GM19025 (cell line): ENCODE measurements around the gene IMPDH1.

Source experiments
- ATAC-seq: cut with Tn5 transposase; IDR thresholded peaks from one replicate; pipeline ENCODE4 v1.9.1; 2021; ENCODE audit warnings: mild to moderate bottlenecking, low read depth, moderate library complexity; ENCODE audit not compliant: unreplicated experiment

IMPDH1 gene

DNA sequence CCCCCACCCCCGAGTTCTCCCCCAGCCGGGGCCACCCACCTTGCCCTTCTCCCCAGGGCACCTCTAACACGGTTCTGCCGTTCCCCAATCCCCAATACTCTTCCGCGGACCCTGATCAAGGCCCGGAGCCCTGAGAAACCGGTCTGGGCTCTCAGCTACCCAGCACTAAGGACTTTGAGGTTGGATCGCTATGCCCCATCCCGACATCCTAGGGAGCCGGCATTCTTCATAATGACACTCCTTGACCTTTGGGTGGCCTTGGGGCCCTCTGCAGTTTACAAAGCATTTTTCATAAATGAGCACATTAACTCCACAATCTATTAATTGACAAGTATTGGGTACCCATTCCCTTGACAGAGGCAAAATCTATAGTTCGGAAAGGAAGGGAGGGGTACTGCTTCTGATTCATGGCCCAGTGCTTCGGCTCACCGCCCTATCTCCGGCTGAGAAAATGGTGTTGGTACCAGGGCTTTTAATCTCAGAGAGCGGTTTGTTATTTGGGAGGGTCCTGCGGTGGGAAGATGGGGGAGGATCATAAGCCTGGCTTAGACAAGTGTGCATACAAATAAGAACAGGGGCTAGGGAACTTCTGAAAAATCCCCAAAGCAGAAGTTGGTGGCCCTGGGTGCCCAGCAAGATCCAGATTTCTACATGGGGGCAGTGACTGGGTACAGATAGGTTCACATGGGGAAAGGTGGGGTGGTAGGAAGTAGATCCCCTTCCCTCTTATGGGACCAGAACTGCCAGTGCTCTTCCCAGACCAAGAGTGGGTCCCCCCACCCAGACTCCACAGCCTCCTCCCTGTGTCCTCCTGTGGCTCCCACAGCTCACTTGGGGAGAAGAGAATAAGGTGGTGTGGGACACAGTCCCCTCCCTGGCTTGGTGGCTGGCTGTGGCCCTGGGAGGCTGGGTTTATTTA is 3.2 kb downstream of the IMPDH1 start:
- ATAC-seq, result no peak

DNA sequence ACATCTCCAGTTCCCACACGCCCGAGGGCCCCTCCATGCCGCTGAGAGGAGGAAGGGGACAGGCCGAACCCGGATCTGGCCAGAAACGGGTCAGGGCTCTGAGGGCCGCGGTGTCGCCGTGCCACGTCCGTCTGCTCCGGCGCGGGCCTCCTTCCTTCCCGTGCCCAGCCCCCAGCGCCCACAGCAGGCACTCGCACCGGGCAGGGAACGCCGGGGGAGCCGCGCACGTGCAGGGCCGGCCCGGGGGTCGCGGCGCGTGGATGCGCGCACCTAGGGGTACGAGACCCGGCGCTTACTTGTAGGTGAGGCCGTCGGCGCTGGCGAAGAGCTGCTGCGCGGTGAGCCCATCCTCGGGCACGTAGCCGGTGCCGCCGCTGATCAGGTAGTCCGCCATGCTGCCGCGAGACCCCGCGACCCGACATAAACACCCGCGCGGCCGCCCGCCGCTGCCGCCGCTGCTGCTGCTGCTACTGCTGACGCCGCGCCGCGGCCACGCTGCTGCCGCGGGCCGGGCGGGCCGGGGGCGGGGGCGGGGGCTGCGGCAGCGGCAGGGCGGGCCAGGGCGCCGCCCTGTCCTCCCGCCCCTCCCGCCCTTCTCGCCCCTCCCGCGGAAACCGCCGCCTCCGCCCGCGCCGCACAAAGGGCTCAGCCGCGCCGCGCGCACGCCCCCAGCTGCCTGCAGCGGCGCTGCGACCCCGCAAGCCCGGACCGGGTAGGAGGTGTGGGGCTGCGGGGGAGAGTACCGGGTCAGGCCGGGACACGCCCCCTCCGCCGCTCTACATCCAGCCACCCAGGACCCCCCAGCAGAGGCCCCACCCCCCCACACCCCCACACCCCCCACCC is 4.1 kb downstream of the IMPDH1 start:
- no peak for ATAC-seq

DNA sequence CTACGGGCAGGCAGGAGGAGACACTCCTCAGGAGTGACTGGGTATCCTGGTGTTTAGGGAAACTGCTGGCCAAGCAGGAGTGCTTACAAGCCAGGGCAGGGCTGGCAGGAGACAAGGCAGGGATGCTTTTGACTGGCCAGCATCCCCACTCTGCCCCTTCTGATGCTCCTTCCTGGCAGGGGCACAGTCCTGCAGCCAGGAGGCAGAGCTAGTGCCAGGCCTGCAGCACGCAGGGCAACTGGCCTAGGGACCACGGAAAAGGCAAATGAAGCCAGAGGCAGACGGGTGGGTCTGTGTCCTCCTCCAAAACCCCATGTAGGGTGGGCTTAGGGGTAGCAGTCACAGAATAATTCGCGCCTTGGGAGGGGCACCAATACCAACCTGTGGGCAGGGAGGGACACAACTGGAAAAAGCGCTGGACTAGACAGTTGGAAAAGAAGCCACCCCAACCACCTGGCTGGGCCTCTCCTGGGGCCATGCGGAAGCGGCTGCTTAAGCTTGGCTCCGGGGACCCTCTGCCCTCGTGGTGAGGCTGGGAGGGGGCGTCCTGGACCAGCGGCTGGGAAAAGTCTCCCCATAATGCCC is 4.8 kb downstream of the IMPDH1 start:
- ATAC-seq, result no peak

DNA sequence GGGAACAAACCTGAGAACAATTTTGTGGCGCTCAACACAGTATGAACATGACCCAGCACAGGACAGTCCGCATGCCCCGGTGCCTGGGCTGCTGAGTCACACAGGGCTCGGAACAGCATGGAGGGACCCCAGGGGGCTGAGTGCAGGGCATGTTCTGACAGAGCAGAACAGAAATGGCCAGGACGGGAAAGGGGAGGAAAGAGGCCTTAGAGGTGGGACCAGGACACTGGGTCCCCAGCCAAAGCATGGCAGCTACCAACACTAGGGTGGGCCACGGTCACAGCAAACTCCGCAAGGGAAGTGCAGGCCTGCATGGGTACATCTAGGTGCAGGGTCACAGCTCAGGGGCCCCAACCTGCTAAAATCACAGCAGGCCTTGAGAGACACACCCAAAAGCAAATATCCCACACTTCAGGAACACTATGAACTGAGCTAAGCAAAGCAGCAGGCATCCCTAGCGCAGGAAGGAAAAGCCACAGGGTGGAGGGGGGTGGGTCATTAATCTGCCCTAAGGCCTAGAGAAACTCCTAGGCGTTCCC is 5.6 kb downstream of the IMPDH1 start:
- no peak for ATAC-seq

DNA sequence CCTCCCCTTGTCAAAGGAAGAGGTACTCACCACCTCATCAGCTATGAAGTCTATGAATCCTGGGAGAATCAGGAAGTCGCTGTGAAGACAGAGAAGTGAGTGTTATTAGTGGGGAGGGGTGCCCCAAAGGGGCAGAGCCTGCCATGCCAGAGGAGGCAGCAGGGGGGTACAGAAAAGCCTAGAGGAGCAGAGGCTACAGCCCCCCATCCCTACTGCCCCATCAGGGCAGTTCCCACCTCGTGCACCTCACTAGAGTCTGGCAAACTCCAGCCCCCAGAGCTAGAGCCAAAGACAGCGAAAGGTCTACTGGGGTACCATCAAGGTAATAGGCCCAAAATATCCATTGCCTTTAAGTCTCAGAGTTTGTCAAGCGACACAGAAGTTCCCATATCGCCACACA is 6.1 kb downstream of the IMPDH1 start:
- no peak for ATAC-seq

DNA sequence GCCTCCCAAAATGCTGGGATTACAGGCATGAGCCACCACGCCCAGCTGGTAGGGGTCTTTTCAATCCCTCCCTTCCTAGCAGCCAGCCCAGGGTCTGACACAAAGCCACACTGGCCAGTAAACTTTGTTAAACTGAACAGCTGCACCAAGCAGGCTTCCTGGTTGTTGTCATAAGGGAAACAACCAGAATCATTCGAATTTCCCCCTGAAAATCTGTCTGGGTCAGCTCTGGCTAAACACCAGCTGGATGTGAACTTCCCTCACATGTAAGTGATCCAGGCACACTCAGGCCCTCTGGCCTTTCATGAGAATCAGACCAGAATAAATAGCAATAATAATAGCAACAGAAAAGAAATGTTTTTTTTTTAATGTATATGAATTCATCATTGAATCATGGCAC is 7.4 kb downstream of the IMPDH1 start:
- ATAC-seq, result no peak

DNA sequence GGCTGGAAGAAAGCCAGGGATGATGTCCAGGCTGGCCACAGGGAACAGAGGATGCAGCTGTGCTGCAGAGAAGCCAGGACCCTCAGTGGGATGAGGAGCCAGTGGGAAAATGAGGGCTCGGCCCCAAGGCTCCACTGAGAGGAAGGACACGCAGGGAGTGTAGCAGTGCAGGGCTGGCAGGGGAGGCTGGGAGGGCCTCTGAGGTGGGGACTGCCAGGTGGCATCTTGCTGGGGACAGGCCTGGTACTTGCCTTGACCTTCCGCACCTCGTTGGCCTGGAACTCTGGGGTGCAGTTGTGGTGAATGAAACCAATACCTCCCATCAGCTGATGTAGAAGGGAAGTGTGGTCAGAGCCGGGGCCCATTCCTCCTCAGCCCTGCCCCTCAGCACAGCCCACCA is 9.2 kb downstream of the IMPDH1 start:
- no peak for ATAC-seq

DNA sequence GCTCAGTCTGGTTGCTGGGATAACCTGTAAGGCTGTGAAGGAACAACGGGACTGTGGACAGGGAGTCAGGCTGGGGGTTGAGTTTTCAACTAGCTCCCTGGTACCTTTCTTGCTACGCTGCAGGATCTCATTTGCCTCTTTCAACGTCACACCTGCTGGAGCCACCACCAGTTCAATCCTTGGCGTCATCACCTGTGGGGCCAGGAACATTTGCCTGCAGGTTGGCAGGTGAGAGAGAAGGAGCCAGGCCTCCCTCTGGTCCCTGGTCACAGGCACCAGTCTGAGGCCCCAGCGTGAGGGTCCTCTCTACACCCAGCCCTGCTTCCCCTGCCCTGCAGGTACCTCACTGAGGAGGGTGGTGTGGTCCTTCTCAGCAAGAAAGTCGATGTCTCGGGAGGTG is 9.8 kb downstream of the IMPDH1 start:
- no peak for ATAC-seq

DNA sequence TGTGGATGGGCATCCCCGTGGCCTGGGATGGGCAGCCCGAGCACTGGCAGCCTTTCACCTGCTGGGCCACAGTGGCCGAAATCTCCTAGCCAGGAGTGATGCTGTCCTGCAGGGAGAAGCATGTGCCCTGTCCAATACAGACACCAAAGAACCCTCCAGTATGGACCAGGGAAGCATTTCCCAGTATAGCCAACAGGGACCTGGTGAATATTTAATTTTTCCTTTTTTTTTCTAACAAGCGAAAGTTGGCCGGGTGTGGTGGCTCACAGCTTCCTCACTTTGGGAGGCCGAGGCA is 11.0 kb downstream of the IMPDH1 start:
- no peak for ATAC-seq

DNA sequence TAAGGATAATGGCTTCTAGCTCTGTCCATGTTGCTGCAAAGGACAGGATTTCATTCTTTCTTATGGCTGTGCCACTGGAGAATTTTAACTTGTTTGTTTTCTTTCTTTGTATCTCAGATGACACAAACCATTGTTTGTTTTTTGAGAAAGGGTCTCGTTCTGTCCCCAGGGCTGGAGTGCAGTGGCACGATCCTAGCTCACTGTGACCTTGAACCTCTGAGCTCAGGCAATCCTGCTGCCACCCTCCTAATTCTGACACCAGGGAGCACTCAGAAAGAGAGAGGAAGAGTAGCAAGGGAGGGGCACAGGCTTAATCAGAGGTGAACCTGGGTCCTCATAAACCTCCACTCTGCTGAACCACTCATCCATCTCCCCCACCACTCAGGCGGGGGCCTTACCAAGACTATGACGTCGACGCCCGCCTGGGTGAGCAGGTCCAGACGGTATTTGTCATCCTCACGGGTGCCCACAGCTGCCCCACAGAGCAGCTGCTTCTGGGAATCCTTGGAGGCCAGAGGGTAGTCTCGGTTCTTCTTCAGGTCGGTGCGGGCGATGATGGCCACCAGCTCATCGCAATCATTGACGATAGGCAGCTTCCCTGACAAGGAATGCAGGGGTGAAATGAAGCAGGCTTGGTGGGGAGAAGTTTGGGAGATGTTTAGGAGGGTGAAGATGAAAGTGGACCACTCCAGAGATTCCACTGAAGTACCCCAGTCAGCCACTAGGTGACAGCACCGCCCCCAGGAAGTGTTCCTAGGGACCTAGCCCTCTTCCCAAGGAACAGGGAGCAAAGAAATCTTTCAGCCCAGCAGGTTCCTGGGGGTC is 11.6 kb downstream of the IMPDH1 start:
- ATAC-seq, result no peak

DNA sequence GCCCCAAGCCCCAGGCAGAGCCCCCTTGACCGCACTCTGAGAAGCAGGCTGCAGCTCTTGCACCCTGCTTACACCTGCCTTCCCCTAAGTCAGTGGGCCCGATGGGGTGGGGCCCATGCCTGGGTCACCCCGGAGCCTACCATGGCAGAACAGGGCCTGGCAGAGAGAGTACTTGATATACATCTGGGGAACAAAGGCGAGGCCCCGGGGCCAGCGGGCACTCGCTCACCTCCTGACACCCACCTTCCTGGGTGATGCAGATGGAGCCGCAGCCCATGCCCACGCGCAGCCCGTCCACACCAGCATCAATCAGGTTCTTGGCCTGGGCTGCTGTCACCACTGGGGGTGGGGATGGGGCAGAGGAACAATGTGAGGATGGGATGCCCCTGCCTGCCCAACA is 13.4 kb downstream of the IMPDH1 start:
- no peak for ATAC-seq

DNA sequence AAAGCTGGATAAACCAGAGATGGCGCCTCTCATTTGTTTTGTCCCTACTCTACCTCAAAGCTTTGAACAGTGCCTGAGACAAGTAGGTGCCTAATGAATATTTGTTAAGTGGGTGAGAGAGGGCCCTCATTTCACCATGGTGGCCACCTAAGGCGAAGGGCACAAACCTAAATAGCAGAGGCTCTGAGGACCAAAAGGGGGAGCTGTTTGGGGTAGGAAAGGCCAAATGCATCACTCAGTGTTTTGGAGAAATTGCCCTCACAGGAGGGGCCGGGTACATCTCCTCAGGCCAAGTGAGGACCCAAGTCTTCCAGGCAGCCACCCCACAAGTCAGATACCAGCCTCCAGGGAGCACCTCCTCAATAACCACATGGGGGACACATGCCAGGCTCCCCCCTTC is 14.0 kb downstream of the IMPDH1 start:
- no peak for ATAC-seq

DNA sequence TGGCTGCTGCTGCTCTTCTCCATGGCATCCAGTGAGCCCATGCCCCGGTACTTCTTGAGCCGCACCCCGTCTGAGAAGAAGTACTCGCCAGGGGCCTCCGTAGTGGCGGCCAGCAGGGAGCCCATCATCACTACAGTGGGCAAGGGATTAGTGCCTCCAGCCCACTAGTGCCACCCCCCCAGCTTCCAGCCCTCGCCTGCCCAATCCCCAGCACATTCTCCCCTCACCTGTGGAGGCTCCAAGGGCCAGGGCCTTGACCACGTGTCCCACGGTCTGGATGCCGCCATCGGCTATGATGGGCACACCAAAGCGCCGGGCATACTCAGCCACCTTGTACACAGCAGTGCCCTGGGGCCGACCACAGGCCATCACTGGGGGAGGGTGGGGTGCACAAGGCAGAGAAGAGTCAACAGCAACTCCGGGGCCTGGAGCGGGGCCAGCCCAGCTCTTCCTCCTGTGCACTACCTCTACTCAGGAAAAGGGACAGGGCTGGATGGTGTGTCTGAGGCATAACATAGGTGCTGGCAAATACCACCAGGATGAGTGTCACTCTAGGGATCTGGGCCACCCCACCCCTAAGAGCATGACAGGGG is 14.8 kb downstream of the IMPDH1 start:
- ATAC-seq, result no peak

DNA sequence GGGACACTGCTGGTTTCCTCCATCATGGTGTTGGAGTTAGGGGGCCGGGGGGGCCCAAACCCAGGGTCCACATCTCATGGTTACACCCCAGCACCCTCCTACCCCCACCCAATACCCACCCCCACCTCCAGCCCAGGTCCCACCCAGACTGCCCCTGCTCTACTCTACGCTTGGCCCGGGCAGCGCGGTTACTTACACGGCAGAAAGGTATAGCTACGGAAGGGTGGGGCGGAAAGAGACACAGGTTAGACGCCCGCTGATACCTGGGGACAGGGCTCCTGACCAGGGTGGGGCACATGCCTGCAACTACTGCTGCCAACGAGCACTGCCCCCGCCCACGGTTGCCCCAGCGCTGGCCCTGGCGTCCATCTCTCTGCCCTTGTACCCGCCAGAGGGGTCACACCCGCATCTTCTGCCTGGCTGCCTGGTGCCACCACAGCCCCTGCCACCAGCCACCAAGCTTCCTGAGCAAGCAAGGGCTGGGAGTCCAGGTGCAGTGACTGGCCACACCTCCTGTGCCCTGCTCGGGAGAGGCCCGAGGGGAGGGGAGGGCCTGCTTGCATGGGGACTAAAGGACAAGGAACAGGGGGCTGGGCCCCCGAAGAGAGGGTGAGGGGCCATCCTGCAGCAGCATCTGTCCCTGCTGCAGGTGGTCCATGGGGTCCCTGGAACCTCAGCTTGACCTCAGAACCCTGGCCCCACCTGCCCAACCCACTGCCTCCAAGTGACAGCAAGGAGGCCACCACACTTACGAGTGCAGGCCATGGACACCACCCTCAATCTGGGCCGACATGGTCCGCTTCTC is 16.1 kb downstream of the IMPDH1 start:
- ATAC-seq, result no peak

DNA sequence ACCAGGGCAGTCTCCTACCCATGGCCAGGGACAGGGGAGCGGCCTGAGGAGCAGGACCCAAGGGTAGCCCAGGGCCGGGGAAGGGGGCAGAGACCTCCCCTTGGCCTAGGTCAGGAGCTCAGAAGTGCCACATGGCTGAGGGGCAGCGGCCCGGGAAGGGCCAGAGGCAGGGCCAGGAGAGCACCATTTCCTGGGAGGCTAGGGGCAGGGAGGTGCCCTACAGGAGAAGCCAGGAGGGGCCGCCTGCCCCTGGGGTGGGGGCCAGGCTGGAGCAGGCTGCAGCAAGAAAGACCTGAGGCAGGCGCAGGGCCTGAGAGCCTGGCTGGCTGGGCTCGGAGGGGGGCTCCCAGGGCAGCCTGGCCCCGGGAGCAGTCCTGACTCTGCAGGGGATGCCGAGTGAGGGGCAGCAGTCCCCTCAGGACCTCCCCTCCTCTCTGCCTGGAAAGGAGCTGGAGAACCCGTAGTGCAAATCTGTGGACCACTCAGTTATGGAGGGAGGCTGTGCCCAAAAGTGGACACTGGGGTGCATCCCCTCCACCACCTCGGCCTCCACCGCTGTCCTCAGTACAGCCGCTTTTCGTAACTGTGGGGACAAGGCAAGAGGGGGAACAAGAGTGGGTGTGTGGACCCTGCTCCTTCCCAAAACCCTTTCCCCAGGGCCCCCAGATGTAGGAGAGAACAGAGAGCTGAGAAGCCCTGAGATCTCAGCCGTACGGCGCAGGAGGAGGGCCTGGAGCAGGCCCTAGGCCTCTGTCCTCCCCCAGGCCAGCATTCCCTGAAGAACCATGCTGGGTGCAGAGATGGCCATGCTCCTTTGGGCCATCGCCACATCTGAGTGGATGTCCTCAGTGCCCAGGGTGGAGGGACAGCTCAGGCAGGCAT is 17.1 kb downstream of the IMPDH1 start:
- ATAC-seq, result no peak

DNA sequence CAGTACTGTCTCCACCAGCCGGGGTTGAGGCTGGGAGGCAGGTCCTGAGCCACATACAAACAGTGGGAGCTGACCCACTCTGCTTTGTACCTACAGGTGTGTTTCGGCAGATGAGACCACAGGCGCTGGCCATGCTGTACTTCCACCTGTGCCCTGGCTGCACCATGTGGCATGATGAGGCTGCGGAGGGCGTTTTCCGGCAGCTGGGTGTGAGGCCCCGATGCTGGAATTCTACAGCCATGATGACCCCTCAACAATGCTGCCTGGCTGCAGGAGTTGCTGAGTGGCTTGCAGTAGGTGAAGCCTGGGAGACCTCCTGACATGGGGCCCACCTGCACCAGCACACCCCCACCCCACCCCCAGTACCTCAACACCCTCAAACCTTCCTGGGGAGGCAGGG is 18.0 kb downstream of the IMPDH1 start:
- ATAC-seq, result no peak

DNA sequence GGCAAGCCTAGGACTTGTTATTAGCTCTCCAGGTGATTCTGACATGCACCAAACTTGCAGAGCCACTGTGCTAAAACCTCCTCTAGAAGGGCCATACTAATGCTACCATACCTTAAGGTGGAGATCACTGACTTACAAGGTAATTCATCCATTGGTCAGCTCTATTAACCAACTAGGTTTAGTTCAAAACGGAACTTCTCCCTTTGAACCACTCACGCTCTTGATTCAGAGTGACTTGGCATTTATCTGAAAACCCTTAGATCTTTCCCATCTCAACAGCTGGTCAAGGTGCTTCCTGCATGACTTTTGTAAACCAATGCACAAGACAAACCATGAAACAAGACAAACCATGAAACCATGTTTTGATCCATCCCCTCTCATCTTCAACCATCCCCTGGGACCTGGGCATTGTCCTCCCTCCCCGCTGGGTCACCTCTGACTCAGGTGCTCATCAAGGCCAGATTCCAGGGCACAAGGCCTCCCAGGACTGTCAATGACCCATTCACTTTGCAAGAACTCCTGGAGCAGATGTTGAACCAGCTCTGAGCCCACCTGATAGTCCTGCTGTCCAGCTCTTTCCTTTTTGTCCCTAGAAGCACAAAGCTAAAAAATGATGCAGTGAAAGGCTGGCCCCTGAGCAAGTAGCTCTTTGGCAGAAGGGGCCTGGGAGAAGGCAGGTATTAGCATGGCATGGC is 18.8 kb downstream of the IMPDH1 start:
- ATAC-seq, result no peak
